Measurements from ENCODE around the gene TPRG1.

DNA sequence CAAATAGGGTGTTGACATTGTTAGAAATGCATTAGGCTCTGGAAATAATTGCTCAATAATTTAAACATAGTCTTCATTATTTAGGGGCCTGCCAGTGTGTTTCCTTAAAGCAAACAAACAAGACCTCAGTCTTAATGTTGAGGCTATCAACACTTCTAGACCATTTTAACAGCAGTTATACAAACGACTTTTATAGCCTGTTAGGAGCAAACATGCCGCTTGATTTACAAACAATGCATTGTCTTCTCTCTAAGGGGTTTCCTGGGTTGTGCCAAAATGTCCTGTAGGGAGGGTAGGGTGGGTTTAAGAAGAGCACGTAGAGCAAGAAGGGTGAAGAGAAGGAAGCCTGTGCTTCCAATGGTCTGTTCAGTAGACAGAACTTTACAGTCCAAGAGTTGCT, 53.7 kb downstream of the TPRG1 start:
- TF ChIP-seq, protein P1, sequence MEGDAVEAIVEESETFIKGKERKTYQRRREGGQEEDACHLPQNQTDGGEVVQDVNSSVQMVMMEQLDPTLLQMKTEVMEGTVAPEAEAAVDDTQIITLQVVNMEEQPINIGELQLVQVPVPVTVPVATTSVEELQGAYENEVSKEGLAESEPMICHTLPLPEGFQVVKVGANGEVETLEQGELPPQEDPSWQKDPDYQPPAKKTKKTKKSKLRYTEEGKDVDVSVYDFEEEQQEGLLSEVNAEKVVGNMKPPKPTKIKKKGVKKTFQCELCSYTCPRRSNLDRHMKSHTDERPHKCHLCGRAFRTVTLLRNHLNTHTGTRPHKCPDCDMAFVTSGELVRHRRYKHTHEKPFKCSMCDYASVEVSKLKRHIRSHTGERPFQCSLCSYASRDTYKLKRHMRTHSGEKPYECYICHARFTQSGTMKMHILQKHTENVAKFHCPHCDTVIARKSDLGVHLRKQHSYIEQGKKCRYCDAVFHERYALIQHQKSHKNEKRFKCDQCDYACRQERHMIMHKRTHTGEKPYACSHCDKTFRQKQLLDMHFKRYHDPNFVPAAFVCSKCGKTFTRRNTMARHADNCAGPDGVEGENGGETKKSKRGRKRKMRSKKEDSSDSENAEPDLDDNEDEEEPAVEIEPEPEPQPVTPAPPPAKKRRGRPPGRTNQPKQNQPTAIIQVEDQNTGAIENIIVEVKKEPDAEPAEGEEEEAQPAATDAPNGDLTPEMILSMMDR (conservative IDR thresholded peaks at IDR 0.05): no peak
- TF ChIP-seq ZFX (IDR thresholded peaks at IDR 0.05): no peak
